Measurements from ENCODE around the gene VDAC1.
"Not testable (repeated sequence)": the region's sequence is repeated elsewhere in the genome, so short reads cannot be mapped to it uniquely, and the experiment has no call there.

The VDAC1 gene

GRCh38 chr5:133963493-133964128, 41.2 kb downstream of the VDAC1 start:
- no peak for DNase-seq

- DNase-seq: no peak
These were observed 41.8 kb downstream of the VDAC1 start for GRCh38 chr5:133962801-133963476.

- DNase-seq: no peak
These were observed 42.6 kb downstream of the VDAC1 start for GRCh38 chr5:133962131-133962530.

- no peak for DNase-seq
These were observed 45.1 kb downstream of the VDAC1 start for GRCh38 chr5:133959643-133960042.

- no peak for DNase-seq
These were observed 47.2 kb downstream of the VDAC1 start for GRCh38 chr5:133957591-133957990.

- DNase-seq: no peak
These were observed 47.7 kb downstream of the VDAC1 start for GRCh38 chr5:133957080-133957479.

- DNase-seq: not testable (repeated sequence)
These were observed 48.6 kb downstream of the VDAC1 start for GRCh38 chr5:133956196-133956595.

- DNase-seq: no peak
These were observed 51.1 kb downstream of the VDAC1 start for GRCh38 chr5:133953568-133954145.

GRCh38 chr5:133952729-133953567, 51.8 kb downstream of the VDAC1 start:
- DNase-seq: no peak

GRCh38 chr5:133950821-133951612, 53.8 kb downstream of the VDAC1 start:
- no peak for DNase-seq

GRCh38 chr5:133948721-133949120, 56.1 kb downstream of the VDAC1 start:
- no peak for DNase-seq

GRCh38 chr5:133947431-133947841, 57.3 kb downstream of the VDAC1 start:
- DNase-seq: no peak

- no peak for DNase-seq
These were observed 59.2 kb downstream of the VDAC1 start for GRCh38 chr5:133945568-133945967.

GRCh38 chr5:133944263-133945185, 60.3 kb downstream of the VDAC1 start:
- DNase-seq: peak; percentile 31 to 33

GRCh38 chr5:133943475-133943817, 61.3 kb downstream of the VDAC1 start:
- DNase-seq: no peak

GRCh38 chr5:133942614-133943474, 61.9 kb downstream of the VDAC1 start:
- DNase-seq: no peak

GRCh38 chr5:133941456-133942196, 63.1 kb downstream of the VDAC1 start:
- DNase-seq: no peak

GRCh38 chr5:133939668-133940067, 65.1 kb downstream of the VDAC1 start:
- no peak for DNase-seq

- no peak for DNase-seq
These were observed 65.8 kb downstream of the VDAC1 start for GRCh38 chr5:133938929-133939328.
